BJ (cell line): ENCODE measurements around the gene BBS1. TPM values are rescaled to one million over a fixed set of nuclear protein-coding genes. Genes with fewer than 3 reads are reported as not detected.

ENCODE experiments used
- CTCF ChIA-PET: fragments of 350-600 bp; formaldehyde crosslinking; extraction: SDS; loops from one replicate; lab custom pipeline; 2021; ENCODE audit warnings: antibody characterized with exemption, inconsistent platforms; lab: Yijun Ruan, JAX
- POLR2A ChIA-PET: fragments of 300-600 bp; sonication (Branson Sonifier 250); formaldehyde crosslinking; extraction: SDS; loops from one replicate; lab custom pipeline; 2021; ENCODE audit warnings: antibody characterized with exemption; lab: Charles Lee
- DNase-seq: peaks from one replicate; pipeline ENCODE4 v3.0.0-alpha.2; 2011; ENCODE audit warnings: low read depth
- H3K27me3 ChIP-seq: 2 replicates; pipeline ENCODE4 v1.6.0; 2011; ENCODE audit warnings: low read length; ENCODE audit not compliant: control insufficient read depth, insufficient read depth
- H3K36me3 ChIP-seq: 2 replicates; pipeline ENCODE4 v1.5.1; 2011; ENCODE audit warnings: low read length; ENCODE audit not compliant: control insufficient read depth, insufficient read depth
- H3K4me3 ChIP-seq: 2 replicates; pipeline ENCODE4 v1.5.1; 2011; ENCODE audit warnings: low read depth, mild to moderate bottlenecking, control low read depth, low read length
- polyA plus RNA-seq: library from polyadenylated mRNA; depleted of rRNA; stranded (reverse); fragments of >200 nt; gene quantifications from 2 replicates; pipeline ENCODE4 v1.2.3, GENCODE V29; 2011
- TF ChIP-seq, protein P1 (sequence below): IDR thresholded peaks from 2 replicates; pipeline ENCODE4 v1.5.1; 2011; ENCODE audit warnings: low read depth, mild to moderate bottlenecking, control low read depth, inconsistent platforms, low read length, moderate library complexity; ENCODE audit not compliant: insufficient read depth

The BBS1 gene
- polyA plus RNA-seq, 1 experiment = 31.1 TPM

DNA sequence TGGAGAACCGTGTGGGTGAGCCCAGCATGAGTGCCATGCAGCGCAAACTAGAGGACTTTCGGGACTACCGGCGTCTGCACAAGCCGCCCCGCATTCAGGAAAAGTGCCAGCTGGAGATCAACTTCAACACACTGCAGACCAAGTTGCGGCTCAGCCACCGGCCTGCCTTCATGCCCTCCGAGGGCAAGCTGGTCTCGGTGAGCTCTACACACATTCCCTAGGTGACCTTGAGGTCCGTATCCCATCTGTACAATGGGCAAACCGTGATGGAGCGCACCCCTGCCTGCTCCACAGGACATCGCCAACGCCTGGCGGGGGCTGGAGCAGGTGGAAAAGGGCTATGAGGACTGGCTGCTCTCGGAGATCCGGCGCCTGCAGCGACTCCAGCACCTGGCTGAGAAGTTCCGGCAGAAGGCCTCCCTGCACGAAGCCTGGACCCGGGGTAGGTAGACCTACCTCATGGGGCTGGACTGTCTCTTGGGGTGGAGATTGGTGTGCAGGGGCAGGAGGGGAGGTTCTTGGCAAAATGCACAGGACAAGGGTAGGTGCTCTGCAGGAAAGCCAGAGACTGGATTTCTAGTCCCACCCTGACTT, 47.4 kb downstream of the BBS1 start:
- ChIA-PET POLR2A (no interaction called here), CTCF (no interaction called here)
- H3K4me3 ChIP-seq = no peak overlapping the region
- H3K36me3 ChIP-seq = no peaks in the 10 kb centered on the region
- peaks cover 7% of the 10 kb centered on the region for H3K27me3 ChIP-seq
- DNase-seq = no peak
- TF ChIP-seq, protein P1, sequence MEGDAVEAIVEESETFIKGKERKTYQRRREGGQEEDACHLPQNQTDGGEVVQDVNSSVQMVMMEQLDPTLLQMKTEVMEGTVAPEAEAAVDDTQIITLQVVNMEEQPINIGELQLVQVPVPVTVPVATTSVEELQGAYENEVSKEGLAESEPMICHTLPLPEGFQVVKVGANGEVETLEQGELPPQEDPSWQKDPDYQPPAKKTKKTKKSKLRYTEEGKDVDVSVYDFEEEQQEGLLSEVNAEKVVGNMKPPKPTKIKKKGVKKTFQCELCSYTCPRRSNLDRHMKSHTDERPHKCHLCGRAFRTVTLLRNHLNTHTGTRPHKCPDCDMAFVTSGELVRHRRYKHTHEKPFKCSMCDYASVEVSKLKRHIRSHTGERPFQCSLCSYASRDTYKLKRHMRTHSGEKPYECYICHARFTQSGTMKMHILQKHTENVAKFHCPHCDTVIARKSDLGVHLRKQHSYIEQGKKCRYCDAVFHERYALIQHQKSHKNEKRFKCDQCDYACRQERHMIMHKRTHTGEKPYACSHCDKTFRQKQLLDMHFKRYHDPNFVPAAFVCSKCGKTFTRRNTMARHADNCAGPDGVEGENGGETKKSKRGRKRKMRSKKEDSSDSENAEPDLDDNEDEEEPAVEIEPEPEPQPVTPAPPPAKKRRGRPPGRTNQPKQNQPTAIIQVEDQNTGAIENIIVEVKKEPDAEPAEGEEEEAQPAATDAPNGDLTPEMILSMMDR = no peak

DNA sequence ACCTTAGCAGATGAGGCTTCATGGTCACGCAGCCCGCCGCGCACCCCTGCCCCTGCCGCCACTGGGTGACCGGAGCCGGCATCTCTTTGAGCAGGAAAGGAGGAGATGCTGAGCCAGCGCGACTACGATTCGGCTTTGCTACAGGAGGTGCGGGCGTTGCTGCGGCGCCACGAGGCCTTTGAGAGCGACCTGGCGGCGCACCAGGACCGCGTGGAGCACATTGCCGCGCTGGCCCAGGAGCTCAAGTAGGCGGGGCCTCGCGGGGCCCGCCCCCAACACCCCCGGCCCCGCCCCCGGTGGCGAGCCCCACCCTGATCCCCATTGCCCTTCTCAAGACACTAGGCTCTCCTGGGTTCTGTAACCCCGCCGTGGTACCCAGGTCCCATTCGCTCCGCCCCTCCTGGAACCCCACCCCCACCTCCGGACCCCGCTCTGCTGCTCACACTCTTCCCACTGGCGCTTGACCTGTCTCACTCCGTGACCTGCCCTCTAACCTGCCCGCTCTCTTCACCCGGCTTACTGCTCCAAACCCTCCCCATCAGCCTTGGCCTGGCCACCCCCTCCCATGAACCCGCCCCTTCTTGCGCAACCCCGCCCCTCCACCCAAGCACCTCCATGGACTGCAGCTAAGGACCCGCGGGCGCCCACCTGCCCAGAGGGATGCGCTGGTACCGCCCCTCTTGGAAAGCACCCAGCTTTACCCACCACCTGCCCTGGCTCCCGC, 48.9 kb downstream of the BBS1 start:
- no peaks in the 10 kb centered on the region for H3K36me3 ChIP-seq
- POLR2A ChIA-PET = no interaction called here
- no peak for DNase-seq
- H3K4me3 ChIP-seq = no peak overlapping the region
- TF ChIP-seq, protein P1 = no peak
- peaks cover 7% of the 10 kb centered on the region for H3K27me3 ChIP-seq
- CTCF ChIA-PET = interaction anchor here (1.1 kb wide), 1 partner anchor 49 kb away, joined by 3 read pairs; the partner anchor contains the start of gene BBS1

DNA sequence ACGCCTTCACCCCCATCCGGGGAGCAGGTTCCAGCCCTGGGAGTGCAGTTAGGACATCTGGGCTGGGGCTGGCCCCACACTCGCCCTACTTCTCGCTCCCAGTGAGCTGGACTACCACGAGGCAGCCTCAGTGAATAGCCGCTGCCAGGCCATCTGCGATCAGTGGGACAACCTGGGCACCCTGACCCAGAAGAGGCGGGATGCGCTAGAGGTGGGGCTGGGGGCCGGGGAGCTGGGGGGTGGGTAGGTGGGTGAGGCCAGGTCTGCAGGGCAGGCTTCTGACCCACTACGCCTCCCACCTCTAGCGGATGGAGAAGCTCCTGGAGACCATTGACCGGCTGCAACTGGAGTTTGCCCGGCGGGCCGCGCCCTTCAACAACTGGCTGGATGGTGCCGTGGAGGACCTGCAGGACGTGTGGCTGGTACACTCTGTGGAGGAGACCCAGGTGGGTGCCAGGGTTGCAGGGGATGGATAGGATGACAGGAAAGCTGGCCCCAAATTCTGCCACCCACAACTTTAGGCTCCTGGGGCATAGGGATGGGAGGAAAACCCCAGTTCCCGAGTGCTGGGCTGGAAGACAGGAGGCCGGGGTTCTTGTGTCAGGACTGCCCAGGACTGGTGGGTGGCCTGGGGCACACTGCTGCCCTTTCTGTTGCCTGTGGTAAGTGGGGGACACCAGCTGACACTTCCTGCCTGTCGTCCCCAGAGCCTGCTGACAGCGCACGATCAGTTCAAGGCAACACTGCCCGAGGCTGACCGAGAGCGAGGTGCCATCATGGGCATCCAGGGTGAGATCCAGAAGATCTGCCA, 49.6 kb downstream of the BBS1 start:
- no peak overlapping the region for H3K4me3 ChIP-seq
- H3K27me3 ChIP-seq = peaks cover 7% of the 10 kb centered on the region
- TF ChIP-seq, protein P1 = no peak
- ChIA-PET CTCF (interaction anchor here (1.1 kb wide), 1 partner anchor 50 kb away, joined by 3 read pairs; the partner anchor contains the start of gene BBS1), POLR2A (no interaction called here)
- no peaks in the 10 kb centered on the region for H3K36me3 ChIP-seq
- no peak for DNase-seq

DNA sequence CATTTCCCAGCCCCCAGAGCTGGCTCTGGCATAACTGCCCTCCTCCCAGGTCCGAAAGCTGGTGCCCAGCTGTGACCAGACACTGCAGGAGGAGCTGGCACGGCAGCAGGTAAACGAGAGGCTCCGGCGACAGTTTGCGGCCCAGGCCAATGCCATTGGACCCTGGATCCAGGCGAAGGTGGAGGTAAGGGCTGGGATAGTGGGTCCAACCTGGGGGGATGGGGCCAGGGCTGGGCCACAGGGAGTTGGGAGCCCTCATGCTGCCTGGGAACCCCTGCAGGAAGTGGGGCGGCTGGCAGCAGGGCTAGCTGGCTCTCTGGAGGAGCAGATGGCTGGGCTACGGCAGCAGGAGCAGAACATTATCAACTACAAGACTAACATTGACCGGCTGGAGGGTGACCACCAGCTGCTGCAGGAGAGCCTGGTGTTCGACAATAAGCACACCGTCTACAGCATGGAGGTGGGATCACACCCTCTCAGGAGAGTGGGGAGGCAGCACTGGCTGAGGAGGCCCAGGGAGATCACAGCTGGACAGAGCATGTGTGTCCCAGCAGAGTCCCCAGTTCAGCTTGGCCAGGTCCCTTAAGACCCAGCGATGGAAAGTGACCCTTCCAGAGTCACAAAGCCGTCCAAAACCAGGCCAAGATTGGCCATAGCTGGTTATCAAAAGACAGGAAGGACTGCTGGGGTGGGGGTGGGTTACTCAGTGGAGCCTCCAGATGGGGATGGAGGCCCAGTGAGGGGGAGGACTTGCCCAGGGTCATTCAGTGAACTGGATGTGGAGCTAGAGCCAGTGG, 50.9 kb downstream of the BBS1 start:
- peaks cover 2% of the 10 kb centered on the region for H3K36me3 ChIP-seq
- DNase-seq = no peak
- H3K27me3 ChIP-seq = peaks cover 5% of the 10 kb centered on the region
- H3K4me3 ChIP-seq = no peak overlapping the region
- TF ChIP-seq, protein P1 = no peak
- POLR2A ChIA-PET = no interaction called here
- CTCF ChIA-PET = interaction anchor here (0.6 to 2.2 kb wide), 3 partner anchors 18 to 146 kb away, joined by 3 to 8 read pairs (median 6); partner anchors contain the start of gene RBM4B
